Measurements from ENCODE around the gene RBM4. TPM values are rescaled to one million over a fixed set of nuclear protein-coding genes. Genes with fewer than 3 reads are reported as not detected.

RBM4 gene
- total and polyA plus RNA-seq, 2 of the 13 experiments (the other 11 are each of a cell fraction or from before 2014, with no cell fraction given): 126 to 136 TPM

DNA sequence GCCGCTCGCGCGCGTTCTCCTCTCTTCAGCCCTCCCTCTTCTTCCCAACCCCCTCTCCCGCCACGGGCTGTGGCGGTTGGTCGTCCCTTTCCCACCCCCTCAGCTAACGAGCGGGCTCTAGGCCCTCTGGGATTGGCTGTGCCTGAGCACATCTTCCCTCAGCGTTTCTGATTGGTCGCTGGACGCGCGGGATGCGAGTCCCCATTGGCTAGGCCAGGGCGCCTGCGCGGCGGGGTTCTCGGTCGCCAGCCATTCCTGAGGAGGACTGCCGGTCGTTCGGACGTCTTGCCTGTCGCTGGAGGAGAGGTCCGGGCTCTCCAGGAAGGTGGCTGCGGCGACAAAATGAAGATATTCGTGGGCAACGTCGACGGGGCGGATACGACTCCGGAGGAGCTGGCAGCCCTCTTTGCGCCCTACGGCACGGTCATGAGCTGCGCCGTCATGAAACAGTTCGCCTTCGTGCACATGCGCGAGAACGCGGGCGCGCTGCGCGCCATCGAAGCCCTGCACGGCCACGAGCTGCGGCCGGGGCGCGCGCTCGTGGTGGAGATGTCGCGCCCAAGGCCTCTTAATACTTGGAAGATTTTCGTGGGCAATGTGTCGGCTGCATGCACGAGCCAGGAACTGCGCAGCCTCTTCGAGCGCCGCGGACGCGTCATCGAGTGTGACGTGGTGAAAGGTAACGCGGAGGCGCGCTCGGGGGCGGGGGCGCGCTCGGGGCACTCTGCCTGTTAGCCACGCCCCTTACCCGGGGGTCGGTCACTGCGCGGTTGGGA lies 21.9 kb upstream of the RBM4 start, which contains the start of gene RBM14 (continued):
- no peak for TF ChIP-seq ZNF496 (CRISPR knock-in tag; IDR thresholded peaks at IDR 0.05; ENCODE audit: insufficient replicate concordance)
- no peak for TF ChIP-seq ZNF205 (CRISPR knock-in tag; IDR thresholded peaks at IDR 0.05)
- peak; percentile 44; the same call in 1 of the 2 replicates for TF ChIP-seq PREB (CRISPR knock-in tag; IDR thresholded peaks at IDR 0.05)
- peak; percentile 44 for TF ChIP-seq HOXA5 (CRISPR knock-in tag; IDR thresholded peaks at IDR 0.05)
- 0 out of 2 replicates have a peak, but pooled peaks have one; percentile 55 for TF ChIP-seq ZNF746 (CRISPR knock-in tag; IDR thresholded peaks at IDR 0.05)
- TF ChIP-seq CCDC6 (CRISPR knock-in tag; IDR thresholded peaks at IDR 0.05): peak; percentile 63; the same call in 1 of the 2 replicates
- no peak for TF ChIP-seq TOPORS (CRISPR knock-in tag; IDR thresholded peaks at IDR 0.05)
- no peak for TF ChIP-seq SP1 (IDR thresholded peaks at IDR 0.05)
- TF ChIP-seq SP1 (CRISPR knock-in tag; IDR thresholded peaks at IDR 0.05): peak; percentile 52; the same call in 1 of the 2 replicates
- TF ChIP-seq SALL1 (CRISPR knock-in tag; IDR thresholded peaks at IDR 0.05): peak; percentile 86
- TF ChIP-seq TBX3 (IDR thresholded peaks at IDR 0.05; ENCODE audit: borderline replicate concordance): peak; percentile 48; the same call in 1 of the 2 replicates
- TF ChIP-seq, protein P1, sequence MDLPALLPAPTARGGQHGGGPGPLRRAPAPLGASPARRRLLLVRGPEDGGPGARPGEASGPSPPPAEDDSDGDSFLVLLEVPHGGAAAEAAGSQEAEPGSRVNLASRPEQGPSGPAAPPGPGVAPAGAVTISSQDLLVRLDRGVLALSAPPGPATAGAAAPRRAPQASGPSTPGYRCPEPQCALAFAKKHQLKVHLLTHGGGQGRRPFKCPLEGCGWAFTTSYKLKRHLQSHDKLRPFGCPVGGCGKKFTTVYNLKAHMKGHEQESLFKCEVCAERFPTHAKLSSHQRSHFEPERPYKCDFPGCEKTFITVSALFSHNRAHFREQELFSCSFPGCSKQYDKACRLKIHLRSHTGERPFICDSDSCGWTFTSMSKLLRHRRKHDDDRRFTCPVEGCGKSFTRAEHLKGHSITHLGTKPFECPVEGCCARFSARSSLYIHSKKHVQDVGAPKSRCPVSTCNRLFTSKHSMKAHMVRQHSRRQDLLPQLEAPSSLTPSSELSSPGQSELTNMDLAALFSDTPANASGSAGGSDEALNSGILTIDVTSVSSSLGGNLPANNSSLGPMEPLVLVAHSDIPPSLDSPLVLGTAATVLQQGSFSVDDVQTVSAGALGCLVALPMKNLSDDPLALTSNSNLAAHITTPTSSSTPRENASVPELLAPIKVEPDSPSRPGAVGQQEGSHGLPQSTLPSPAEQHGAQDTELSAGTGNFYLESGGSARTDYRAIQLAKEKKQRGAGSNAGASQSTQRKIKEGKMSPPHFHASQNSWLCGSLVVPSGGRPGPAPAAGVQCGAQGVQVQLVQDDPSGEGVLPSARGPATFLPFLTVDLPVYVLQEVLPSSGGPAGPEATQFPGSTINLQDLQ (CRISPR knock-in tag; IDR thresholded peaks at IDR 0.05): peak; percentile 77
- TF ChIP-seq MEIS1 (CRISPR knock-in tag; IDR thresholded peaks at IDR 0.05; ENCODE audit: borderline replicate concordance): 0 out of 2 replicates have a peak, but pooled peaks have one; percentile 69
- TF ChIP-seq, protein P2, sequence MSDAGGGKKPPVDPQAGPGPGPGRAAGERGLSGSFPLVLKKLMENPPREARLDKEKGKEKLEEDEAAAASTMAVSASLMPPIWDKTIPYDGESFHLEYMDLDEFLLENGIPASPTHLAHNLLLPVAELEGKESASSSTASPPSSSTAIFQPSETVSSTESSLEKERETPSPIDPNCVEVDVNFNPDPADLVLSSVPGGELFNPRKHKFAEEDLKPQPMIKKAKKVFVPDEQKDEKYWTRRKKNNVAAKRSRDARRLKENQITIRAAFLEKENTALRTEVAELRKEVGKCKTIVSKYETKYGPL (CRISPR knock-in tag; IDR thresholded peaks at IDR 0.05): 0 out of 2 replicates have a peak, but pooled peaks have one; percentile 15
- TF ChIP-seq ZNF773 (CRISPR knock-in tag; IDR thresholded peaks at IDR 0.05; ENCODE audit: borderline replicate concordance): no peak
- peak; percentile 93 for TF ChIP-seq DR1 (CRISPR knock-in tag; IDR thresholded peaks at IDR 0.05)
- TF ChIP-seq ZNF556 (CRISPR knock-in tag; IDR thresholded peaks at IDR 0.05; ENCODE audit: borderline replicate concordance): peak; percentile 64; the same call in 1 of the 2 replicates
- TF ChIP-seq, protein P3, sequence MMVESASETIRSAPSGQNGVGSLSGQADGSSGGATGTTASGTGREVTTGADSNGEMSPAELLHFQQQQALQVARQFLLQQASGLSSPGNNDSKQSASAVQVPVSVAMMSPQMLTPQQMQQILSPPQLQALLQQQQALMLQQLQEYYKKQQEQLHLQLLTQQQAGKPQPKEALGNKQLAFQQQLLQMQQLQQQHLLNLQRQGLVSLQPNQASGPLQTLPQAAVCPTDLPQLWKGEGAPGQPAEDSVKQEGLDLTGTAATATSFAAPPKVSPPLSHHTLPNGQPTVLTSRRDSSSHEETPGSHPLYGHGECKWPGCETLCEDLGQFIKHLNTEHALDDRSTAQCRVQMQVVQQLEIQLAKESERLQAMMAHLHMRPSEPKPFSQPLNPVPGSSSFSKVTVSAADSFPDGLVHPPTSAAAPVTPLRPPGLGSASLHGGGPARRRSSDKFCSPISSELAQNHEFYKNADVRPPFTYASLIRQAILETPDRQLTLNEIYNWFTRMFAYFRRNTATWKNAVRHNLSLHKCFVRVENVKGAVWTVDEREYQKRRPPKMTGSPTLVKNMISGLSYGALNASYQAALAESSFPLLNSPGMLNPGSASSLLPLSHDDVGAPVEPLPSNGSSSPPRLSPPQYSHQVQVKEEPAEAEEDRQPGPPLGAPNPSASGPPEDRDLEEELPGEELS (CRISPR knock-in tag; IDR thresholded peaks at IDR 0.05): peak; percentile 46; the same call in 1 of the 2 replicates

Measured in HepG2 (cell line).